Activated CD8-positive, alpha-beta memory T cell treated with anti-CD3 and anti-CD28 coated beads for 4 hours (primary cell): ENCODE measurements around the gene SOX6.
"Not testable (repeated sequence)": the region's sequence is repeated elsewhere in the genome, so short reads cannot be mapped to it uniquely, and the experiment has no call there.

Experiments
- DNase-seq, 2 donors: peaks; one replicate each; pipeline ENCODE4 v3.0.0-alpha.2; 2020; ENCODE audit warnings: low read depth in 2 of 2

SOX6 gene

GRCh38 chr11:16151138-16151537, 205.2 kb downstream of the SOX6 start:
- no peak for DNase-seq

- no peak for DNase-seq
Measured at GRCh38 chr11:16149476-16149875, 206.9 kb downstream of the SOX6 start.

GRCh38 chr11:16148301-16148931, 207.9 kb downstream of the SOX6 start:
- DNase-seq, result no peak

- not testable (repeated sequence) for DNase-seq
Measured at GRCh38 chr11:16146980-16147379, 209.4 kb downstream of the SOX6 start.

GRCh38 chr11:16141614-16142013, 214.7 kb downstream of the SOX6 start:
- DNase-seq, result not testable (repeated sequence)

GRCh38 chr11:16141162-16141561, 215.2 kb downstream of the SOX6 start:
- DNase-seq, result not testable (repeated sequence)

GRCh38 chr11:16136792-16137390, 219.5 kb downstream of the SOX6 start:
- no peak for DNase-seq

- DNase-seq, result no peak
Measured at GRCh38 chr11:16133867-16134266, 222.5 kb downstream of the SOX6 start.

- no peak for DNase-seq
Measured at GRCh38 chr11:16127732-16128131, 228.6 kb downstream of the SOX6 start.

- no peak for DNase-seq
Measured at GRCh38 chr11:16126362-16126761, 230.0 kb downstream of the SOX6 start.

- no peak for DNase-seq
Measured at GRCh38 chr11:16125796-16126195, 230.6 kb downstream of the SOX6 start.

- DNase-seq, result no peak
Measured at GRCh38 chr11:16124390-16124789, 232.0 kb downstream of the SOX6 start.

- DNase-seq, result no peak
Measured at GRCh38 chr11:16121853-16122252, 234.5 kb downstream of the SOX6 start.

- DNase-seq, result no peak
Measured at GRCh38 chr11:16120008-16120407, 236.3 kb downstream of the SOX6 start.

- no peak for DNase-seq
Measured at GRCh38 chr11:16117989-16118756, 238.2 kb downstream of the SOX6 start.

GRCh38 chr11:16114978-16115871, 241.1 kb downstream of the SOX6 start:
- no peak for DNase-seq

- DNase-seq, result no peak
Measured at GRCh38 chr11:16114431-16114830, 241.9 kb downstream of the SOX6 start.

GRCh38 chr11:16111690-16112089, 244.7 kb downstream of the SOX6 start:
- no peak for DNase-seq

- DNase-seq, result no peak
Measured at GRCh38 chr11:16110886-16111285, 245.5 kb downstream of the SOX6 start.

GRCh38 chr11:16099343-16099900, 256.9 kb downstream of the SOX6 start:
- DNase-seq, result no peak

- DNase-seq, result no peak
Measured at GRCh38 chr11:16098526-16099205, 257.7 kb downstream of the SOX6 start.
